Measurements from ENCODE around the gene SRRT. TPM values are rescaled to one million over a fixed set of nuclear protein-coding genes. Genes with fewer than 3 reads are reported as not detected.

SRRT gene
- total and polyA plus RNA-seq, 10 of the 15 experiments (the other 5 are each of a cell fraction or from before 2014, with no cell fraction given), result 11.1 to 254 (median 111) TPM

DNA sequence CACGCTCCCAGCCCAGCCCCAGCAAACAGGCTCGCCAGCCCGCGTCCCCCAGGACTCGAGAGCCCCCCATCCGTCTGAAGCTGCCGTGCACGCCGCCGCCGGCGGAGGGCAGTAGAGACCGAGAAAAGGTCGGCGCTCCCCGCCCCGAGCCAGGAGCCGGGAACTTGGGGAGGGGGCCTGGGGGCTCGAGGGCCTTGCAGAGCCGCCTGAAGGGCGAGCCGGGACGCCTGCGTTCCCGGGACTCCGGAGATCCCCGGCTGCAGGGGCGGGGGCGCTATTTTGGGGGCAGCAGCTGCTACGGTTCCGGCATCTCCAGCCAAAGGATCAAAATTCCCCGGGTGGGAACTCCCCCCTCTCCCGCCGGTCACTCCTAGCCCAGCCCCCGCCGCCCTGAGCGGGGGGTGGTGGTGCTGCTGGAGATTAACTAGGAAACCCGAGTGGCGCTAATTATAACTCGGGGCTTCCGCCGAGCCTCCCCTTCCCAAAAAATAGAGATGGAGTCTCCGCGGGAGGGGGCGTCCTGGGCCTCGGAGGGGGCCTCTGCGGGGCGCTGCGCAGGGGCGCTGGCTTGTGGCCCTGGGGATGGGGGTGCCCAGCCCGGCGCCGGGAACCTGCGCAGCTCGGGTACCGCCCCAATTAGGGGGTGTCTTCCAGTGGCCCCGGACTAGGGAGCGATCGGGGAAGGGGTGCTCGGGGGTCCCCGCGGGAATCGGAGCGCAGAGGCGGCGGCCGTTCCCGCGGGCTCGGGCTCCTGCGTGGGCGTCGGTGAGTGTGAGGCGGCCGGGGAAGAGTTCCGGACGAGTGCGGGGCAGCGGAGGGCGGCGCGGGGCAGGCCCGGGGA is 20.2 kb downstream of the SRRT start (continued):
- no peak for TF ChIP-seq WRNIP1 (IDR thresholded peaks at IDR 0.05; ENCODE audit: borderline replicate concordance, low read depth, low read length)
- TF ChIP-seq, protein P1, sequence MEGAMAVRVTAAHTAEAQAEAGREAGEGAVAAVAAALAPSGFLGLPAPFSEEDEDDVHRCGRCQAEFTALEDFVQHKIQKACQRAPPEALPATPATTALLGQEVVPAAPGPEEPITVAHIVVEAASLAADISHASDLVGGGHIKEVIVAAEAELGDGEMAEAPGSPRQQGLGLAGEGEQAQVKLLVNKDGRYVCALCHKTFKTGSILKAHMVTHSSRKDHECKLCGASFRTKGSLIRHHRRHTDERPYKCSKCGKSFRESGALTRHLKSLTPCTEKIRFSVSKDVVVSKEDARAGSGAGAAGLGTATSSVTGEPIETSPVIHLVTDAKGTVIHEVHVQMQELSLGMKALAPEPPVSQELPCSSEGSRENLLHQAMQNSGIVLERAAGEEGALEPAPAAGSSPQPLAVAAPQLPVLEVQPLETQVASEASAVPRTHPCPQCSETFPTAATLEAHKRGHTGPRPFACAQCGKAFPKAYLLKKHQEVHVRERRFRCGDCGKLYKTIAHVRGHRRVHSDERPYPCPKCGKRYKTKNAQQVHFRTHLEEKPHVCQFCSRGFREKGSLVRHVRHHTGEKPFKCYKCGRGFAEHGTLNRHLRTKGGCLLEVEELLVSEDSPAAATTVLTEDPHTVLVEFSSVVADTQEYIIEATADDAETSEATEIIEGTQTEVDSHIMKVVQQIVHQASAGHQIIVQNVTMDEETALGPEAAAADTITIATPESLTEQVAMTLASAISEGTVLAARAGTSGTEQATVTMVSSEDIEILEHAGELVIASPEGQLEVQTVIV (IDR thresholded peaks at IDR 0.05; ENCODE audit: borderline replicate concordance, partially characterized antibody), result no peak
- peak; percentile 80 for TF ChIP-seq IKZF1 (conservative IDR thresholded peaks at IDR 0.05)
- 0 out of 2 replicates have a peak, but pooled peaks have one; percentile 23 for TF ChIP-seq TCF12 (IDR thresholded peaks at IDR 0.05; ENCODE audit: low read depth, low read length)
- TF ChIP-seq IKZF2 (IDR thresholded peaks at IDR 0.05), result peak in 1 of 2 experiments; percentile 41; a peak in 1 of 4 replicates
- no peak for TF ChIP-seq POLR2A (IDR thresholded peaks at IDR 0.05; ENCODE audit: low read depth, low read length)
- TF ChIP-seq, protein P2, sequence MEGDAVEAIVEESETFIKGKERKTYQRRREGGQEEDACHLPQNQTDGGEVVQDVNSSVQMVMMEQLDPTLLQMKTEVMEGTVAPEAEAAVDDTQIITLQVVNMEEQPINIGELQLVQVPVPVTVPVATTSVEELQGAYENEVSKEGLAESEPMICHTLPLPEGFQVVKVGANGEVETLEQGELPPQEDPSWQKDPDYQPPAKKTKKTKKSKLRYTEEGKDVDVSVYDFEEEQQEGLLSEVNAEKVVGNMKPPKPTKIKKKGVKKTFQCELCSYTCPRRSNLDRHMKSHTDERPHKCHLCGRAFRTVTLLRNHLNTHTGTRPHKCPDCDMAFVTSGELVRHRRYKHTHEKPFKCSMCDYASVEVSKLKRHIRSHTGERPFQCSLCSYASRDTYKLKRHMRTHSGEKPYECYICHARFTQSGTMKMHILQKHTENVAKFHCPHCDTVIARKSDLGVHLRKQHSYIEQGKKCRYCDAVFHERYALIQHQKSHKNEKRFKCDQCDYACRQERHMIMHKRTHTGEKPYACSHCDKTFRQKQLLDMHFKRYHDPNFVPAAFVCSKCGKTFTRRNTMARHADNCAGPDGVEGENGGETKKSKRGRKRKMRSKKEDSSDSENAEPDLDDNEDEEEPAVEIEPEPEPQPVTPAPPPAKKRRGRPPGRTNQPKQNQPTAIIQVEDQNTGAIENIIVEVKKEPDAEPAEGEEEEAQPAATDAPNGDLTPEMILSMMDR (IDR thresholded peaks at IDR 0.05 in 2 of 3, conservative IDR thresholded peaks at IDR 0.05 in 1 of 3; ENCODE audit: control insufficient read depth in 2 of 3, extremely low read depth in 1 of 3, insufficient read depth in 1 of 3, low read depth in 3 of 3, low read length in 3 of 3), result peak; percentile 72 to 91 (median 74)
- TF ChIP-seq EED (IDR thresholded peaks at IDR 0.05; ENCODE audit: low read depth), result 0 out of 2 replicates have a peak, but pooled peaks have one; percentile 20
- TF ChIP-seq ASH2L (IDR thresholded peaks at IDR 0.05; ENCODE audit: borderline replicate concordance, low read depth), result no peak
- TF ChIP-seq NFYB (IDR thresholded peaks at IDR 0.05; ENCODE audit: insufficient read depth, low read depth, low read length), result no peak
- TF ChIP-seq, protein P3, sequence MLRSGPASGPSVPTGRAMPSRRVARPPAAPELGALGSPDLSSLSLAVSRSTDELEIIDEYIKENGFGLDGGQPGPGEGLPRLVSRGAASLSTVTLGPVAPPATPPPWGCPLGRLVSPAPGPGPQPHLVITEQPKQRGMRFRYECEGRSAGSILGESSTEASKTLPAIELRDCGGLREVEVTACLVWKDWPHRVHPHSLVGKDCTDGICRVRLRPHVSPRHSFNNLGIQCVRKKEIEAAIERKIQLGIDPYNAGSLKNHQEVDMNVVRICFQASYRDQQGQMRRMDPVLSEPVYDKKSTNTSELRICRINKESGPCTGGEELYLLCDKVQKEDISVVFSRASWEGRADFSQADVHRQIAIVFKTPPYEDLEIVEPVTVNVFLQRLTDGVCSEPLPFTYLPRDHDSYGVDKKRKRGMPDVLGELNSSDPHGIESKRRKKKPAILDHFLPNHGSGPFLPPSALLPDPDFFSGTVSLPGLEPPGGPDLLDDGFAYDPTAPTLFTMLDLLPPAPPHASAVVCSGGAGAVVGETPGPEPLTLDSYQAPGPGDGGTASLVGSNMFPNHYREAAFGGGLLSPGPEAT (IDR thresholded peaks at IDR 0.05; ENCODE audit: low read depth), result peak; percentile 56; the same call in 1 of the 2 replicates
- TF ChIP-seq NR2F1 (conservative IDR thresholded peaks at IDR 0.05), result 0 out of 2 replicates have a peak, but pooled peaks have one; percentile 10
- 0 out of 2 replicates have a peak, but pooled peaks have one; percentile 27 for TF ChIP-seq TCF3 (IDR thresholded peaks at IDR 0.05; ENCODE audit: borderline replicate concordance, insufficient read depth, low read depth, low read length)
- 0 out of 2 replicates have a peak, but pooled peaks have one; percentile 28 for TF ChIP-seq STAT1 (conservative IDR thresholded peaks at IDR 0.05)
- TF ChIP-seq RB1 (IDR thresholded peaks at IDR 0.05; ENCODE audit: borderline replicate concordance), result no peak
- TF ChIP-seq, protein P4, sequence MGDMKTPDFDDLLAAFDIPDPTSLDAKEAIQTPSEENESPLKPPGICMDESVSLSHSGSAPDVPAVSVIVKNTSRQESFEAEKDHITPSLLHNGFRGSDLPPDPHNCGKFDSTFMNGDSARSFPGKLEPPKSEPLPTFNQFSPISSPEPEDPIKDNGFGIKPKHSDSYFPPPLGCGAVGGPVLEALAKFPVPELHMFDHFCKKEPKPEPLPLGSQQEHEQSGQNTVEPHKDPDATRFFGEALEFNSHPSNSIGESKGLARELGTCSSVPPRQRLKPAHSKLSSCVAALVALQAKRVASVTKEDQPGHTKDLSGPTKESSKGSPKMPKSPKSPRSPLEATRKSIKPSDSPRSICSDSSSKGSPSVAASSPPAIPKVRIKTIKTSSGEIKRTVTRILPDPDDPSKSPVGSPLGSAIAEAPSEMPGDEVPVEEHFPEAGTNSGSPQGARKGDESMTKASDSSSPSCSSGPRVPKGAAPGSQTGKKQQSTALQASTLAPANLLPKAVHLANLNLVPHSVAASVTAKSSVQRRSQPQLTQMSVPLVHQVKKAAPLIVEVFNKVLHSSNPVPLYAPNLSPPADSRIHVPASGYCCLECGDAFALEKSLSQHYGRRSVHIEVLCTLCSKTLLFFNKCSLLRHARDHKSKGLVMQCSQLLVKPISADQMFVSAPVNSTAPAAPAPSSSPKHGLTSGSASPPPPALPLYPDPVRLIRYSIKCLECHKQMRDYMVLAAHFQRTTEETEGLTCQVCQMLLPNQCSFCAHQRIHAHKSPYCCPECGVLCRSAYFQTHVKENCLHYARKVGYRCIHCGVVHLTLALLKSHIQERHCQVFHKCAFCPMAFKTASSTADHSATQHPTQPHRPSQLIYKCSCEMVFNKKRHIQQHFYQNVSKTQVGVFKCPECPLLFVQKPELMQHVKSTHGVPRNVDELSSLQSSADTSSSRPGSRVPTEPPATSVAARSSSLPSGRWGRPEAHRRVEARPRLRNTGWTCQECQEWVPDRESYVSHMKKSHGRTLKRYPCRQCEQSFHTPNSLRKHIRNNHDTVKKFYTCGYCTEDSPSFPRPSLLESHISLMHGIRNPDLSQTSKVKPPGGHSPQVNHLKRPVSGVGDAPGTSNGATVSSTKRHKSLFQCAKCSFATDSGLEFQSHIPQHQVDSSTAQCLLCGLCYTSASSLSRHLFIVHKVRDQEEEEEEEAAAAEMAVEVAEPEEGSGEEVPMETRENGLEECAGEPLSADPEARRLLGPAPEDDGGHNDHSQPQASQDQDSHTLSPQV (IDR thresholded peaks at IDR 0.05), result no peak
- no peak; the same call in none of the 2 replicates for TF ChIP-seq GATAD2B (conservative IDR thresholded peaks at IDR 0.05; ENCODE audit: low read depth)
